ENCODE results near the gene ZEB1. TPM values are rescaled to one million over a fixed set of nuclear protein-coding genes. Genes with fewer than 3 reads are reported as not detected.

Gene ZEB1
- total and polyA plus RNA-seq, 9 of the 15 experiments (the other 6 are each of a cell fraction or from before 2014, with no cell fraction given) = 2.1 to 8.4 (median 4.9) TPM

- in situ Hi-C loops (cut with MboI) (no loop called here), intact Hi-C loops (cut with micrococcal nuclease) (no loop called here)
- no peak overlapping the region for H3K4me2 ChIP-seq (ENCODE audit: insufficient read depth, low read length)
- no peak overlapping the region for H3K27ac ChIP-seq (ENCODE audit: extremely low read depth, low read depth, low read length)
- H4K20me1 ChIP-seq (replicated peaks; ENCODE audit: control insufficient read depth, insufficient read depth, low read length) = no peaks in the 10 kb centered on the region
- no peak overlapping the region for H3K4me3 ChIP-seq
- H3K79me2 ChIP-seq (ENCODE audit: control insufficient read depth, insufficient read depth, low read length) = no peaks in the 10 kb centered on the region
- no TSS peak for BruUV-seq (replicated peaks)
- H3K4me1 ChIP-seq (replicated peaks in 1 of 2; ENCODE audit: control insufficient read depth in 2 of 2, insufficient read depth in 2 of 2, low read length in 2 of 2) = no peaks in the 10 kb centered on the region
- H3K9me1 ChIP-seq (ENCODE audit: control insufficient read depth, insufficient read depth, low read length) = no peaks in the 10 kb centered on the region
- CTCF ChIA-PET (ENCODE audit: low intra/inter-chr PET ratio) = no interaction called here
- no peak overlapping the region for H2AFZ ChIP-seq (ENCODE audit: low read depth, low read length)
- ATAC-seq (no peak), FAIRE-seq (no peak), DNase-seq (ENCODE audit: extremely low read depth in 1 of 4, low spot score in 3 of 4) (no peak)
- H3K27me3 ChIP-seq (ENCODE audit: control insufficient read depth in 2 of 2, insufficient read depth in 2 of 2, low read length in 2 of 2) = no peaks in the 10 kb centered on the region
- no peaks in the 10 kb centered on the region for H3K36me3 ChIP-seq (ENCODE audit: control insufficient read depth, insufficient read depth, low read length)
- H3K9me3 ChIP-seq (replicated peaks; ENCODE audit: control insufficient read depth, insufficient read depth, low read depth, low read length) = no peaks in the 10 kb centered on the region
- POLR2A ChIA-PET = no interaction called here
- no peak overlapping the region for H3K9ac ChIP-seq (ENCODE audit: insufficient read depth in 1 of 2, low read depth in 2 of 2, low read length in 2 of 2)
- TF ChIP-seq NFRKB (IDR thresholded peaks at IDR 0.05; ENCODE audit: low read depth) (no peak), ZNF224 (CRISPR knock-in tag; IDR thresholded peaks at IDR 0.05) (no peak), PHB2 (IDR thresholded peaks at IDR 0.05; ENCODE audit: low read depth) (no peak), PTRF (tag; IDR thresholded peaks at IDR 0.05) (no peak), LCOR (CRISPR knock-in tag; IDR thresholded peaks at IDR 0.05) (no peak), RUNX1 (IDR thresholded peaks at IDR 0.05; ENCODE audit: low read depth) (no peak), ZFP1 (CRISPR knock-in tag; IDR thresholded peaks at IDR 0.05) (no peak), POLR3G (IDR thresholded peaks at IDR 0.05; ENCODE audit: extremely low read depth, insufficient read length, insufficient replicate concordance) (no peak), NFIX (CRISPR knock-in tag; IDR thresholded peaks at IDR 0.05; ENCODE audit: low read depth) (no peak), RAD21 (CRISPR knock-in tag; conservative IDR thresholded peaks at IDR 0.05 in 1 of 2, IDR thresholded peaks at IDR 0.05 in 1 of 2) (no peak), TCFL5 (CRISPR knock-in tag; conservative IDR thresholded peaks at IDR 0.05) (no peak), BMI1 (IDR thresholded peaks at IDR 0.05; ENCODE audit: low read length) (no peak), MTF1 (CRISPR knock-in tag; IDR thresholded peaks at IDR 0.05; ENCODE audit: borderline replicate concordance) (no peak), SRSF7 (optimal IDR thresholded peaks at IDR 0.05; ENCODE audit: low read depth, low read length) (no peak), SLC30A9 (CRISPR knock-in tag; IDR thresholded peaks at IDR 0.05) (no peak), KDM1A (IDR thresholded peaks at IDR 0.05) (no peak)
- TF ChIP-seq, protein P1, sequence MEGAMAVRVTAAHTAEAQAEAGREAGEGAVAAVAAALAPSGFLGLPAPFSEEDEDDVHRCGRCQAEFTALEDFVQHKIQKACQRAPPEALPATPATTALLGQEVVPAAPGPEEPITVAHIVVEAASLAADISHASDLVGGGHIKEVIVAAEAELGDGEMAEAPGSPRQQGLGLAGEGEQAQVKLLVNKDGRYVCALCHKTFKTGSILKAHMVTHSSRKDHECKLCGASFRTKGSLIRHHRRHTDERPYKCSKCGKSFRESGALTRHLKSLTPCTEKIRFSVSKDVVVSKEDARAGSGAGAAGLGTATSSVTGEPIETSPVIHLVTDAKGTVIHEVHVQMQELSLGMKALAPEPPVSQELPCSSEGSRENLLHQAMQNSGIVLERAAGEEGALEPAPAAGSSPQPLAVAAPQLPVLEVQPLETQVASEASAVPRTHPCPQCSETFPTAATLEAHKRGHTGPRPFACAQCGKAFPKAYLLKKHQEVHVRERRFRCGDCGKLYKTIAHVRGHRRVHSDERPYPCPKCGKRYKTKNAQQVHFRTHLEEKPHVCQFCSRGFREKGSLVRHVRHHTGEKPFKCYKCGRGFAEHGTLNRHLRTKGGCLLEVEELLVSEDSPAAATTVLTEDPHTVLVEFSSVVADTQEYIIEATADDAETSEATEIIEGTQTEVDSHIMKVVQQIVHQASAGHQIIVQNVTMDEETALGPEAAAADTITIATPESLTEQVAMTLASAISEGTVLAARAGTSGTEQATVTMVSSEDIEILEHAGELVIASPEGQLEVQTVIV (CRISPR knock-in tag; IDR thresholded peaks at IDR 0.05; ENCODE audit: borderline replicate concordance) = no peak
- TF ChIP-seq, protein P2, sequence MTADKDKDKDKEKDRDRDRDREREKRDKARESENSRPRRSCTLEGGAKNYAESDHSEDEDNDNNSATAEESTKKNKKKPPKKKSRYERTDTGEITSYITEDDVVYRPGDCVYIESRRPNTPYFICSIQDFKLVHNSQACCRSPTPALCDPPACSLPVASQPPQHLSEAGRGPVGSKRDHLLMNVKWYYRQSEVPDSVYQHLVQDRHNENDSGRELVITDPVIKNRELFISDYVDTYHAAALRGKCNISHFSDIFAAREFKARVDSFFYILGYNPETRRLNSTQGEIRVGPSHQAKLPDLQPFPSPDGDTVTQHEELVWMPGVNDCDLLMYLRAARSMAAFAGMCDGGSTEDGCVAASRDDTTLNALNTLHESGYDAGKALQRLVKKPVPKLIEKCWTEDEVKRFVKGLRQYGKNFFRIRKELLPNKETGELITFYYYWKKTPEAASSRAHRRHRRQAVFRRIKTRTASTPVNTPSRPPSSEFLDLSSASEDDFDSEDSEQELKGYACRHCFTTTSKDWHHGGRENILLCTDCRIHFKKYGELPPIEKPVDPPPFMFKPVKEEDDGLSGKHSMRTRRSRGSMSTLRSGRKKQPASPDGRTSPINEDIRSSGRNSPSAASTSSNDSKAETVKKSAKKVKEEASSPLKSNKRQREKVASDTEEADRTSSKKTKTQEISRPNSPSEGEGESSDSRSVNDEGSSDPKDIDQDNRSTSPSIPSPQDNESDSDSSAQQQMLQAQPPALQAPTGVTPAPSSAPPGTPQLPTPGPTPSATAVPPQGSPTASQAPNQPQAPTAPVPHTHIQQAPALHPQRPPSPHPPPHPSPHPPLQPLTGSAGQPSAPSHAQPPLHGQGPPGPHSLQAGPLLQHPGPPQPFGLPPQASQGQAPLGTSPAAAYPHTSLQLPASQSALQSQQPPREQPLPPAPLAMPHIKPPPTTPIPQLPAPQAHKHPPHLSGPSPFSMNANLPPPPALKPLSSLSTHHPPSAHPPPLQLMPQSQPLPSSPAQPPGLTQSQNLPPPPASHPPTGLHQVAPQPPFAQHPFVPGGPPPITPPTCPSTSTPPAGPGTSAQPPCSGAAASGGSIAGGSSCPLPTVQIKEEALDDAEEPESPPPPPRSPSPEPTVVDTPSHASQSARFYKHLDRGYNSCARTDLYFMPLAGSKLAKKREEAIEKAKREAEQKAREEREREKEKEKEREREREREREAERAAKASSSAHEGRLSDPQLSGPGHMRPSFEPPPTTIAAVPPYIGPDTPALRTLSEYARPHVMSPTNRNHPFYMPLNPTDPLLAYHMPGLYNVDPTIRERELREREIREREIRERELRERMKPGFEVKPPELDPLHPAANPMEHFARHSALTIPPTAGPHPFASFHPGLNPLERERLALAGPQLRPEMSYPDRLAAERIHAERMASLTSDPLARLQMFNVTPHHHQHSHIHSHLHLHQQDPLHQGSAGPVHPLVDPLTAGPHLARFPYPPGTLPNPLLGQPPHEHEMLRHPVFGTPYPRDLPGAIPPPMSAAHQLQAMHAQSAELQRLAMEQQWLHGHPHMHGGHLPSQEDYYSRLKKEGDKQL (CRISPR knock-in tag; IDR thresholded peaks at IDR 0.05; ENCODE audit: borderline replicate concordance) = no peak
Observed at GRCh38 chr10:31396376-31396775, 77.4 kb downstream of the ZEB1 start.
